Activated T-cell treated with anti-CD3 and anti-CD28 coated beads, Interleukin-2, amount 50 U/mL, for 4 hours (primary cell): ENCODE data around the gene STARD5. TPM values are rescaled to one million over a fixed set of nuclear protein-coding genes. Genes with fewer than 3 reads are reported as not detected.

Experiments used
- ATAC-seq, 2 donors: fragments of 200-7000 bp; cut with Tn5 transposase; one replicate each; pipeline ENCODE4 v1.10.0; 2021
- DNase-seq: peaks from one replicate; pipeline ENCODE4 v3.0.0-alpha.2; 2020
- H3K27me3 Mint-ChIP-seq: one replicate; pipeline ENCODE4 v1.8.0; 2021; ENCODE audit warnings: low read depth, mixed read lengths
- H3K36me3 Mint-ChIP-seq: one replicate; pipeline ENCODE4 v1.8.0; 2022; ENCODE audit warnings: mixed read lengths; ENCODE audit not compliant: insufficient read depth
- H3K4me1 Mint-ChIP-seq: one replicate; pipeline ENCODE4 v1.8.0; 2021; ENCODE audit warnings: low read depth, mixed read lengths
- H3K4me3 Mint-ChIP-seq: one replicate; pipeline ENCODE4 v1.8.0; 2021; ENCODE audit warnings: mild to moderate bottlenecking, moderate library complexity, mixed read lengths
- H3K9me3 Mint-ChIP-seq: one replicate; pipeline ENCODE4 v1.8.0; 2021; ENCODE audit warnings: mixed read lengths
- total RNA-seq, 3 donors: library from RNA; stranded (reverse); gene quantifications; one replicate each; pipeline ENCODE4 v1.2.1, GENCODE V29; 2021

STARD5 gene
- total RNA-seq, 3 donors from 2014 or later, result 2.8 to 5.3 (median 3.7) TPM

- no peaks in the 10 kb centered on the region for H3K9me3 Mint-ChIP-seq
- ATAC-seq (peak in 1 of 2 donors; percentile 7), DNase-seq (no peak)
- no peaks in the 10 kb centered on the region for H3K27me3 Mint-ChIP-seq
- H3K36me3 Mint-ChIP-seq, result peaks cover 39% of the 10 kb centered on the region
- H3K4me3 Mint-ChIP-seq, result peak overlapping the region; percentile 98
- H3K4me1 Mint-ChIP-seq, result peaks cover 94% of the 10 kb centered on the region
These were observed 26.1 kb downstream of the STARD5 start for GRCh38 chr15:81297603-81298575.

- H3K36me3 Mint-ChIP-seq, result peaks cover 31% of the 10 kb centered on the region
- H3K9me3 Mint-ChIP-seq, result no peaks in the 10 kb centered on the region
- DNase-seq (no peak), ATAC-seq (no peak)
- H3K27me3 Mint-ChIP-seq, result no peaks in the 10 kb centered on the region
- peak overlapping the region; percentile 98 for H3K4me3 Mint-ChIP-seq
- H3K4me1 Mint-ChIP-seq, result peaks cover 94% of the 10 kb centered on the region
These were observed 26.8 kb downstream of the STARD5 start for GRCh38 chr15:81297147-81297572.

- H3K27me3 Mint-ChIP-seq, result no peaks in the 10 kb centered on the region
These were observed 27.3 kb downstream of the STARD5 start for GRCh38 chr15:81296673-81297072.

GRCh38 chr15:81296186-81296585 is 27.8 kb downstream of the STARD5 start:
- no peak for ATAC-seq
- H3K4me3 Mint-ChIP-seq, result peak overlapping the region; percentile 98
- H3K4me1 Mint-ChIP-seq, result peaks cover 95% of the 10 kb centered on the region
- H3K36me3 Mint-ChIP-seq, result peaks cover 24% of the 10 kb centered on the region
- no peaks in the 10 kb centered on the region for H3K9me3 Mint-ChIP-seq
- H3K27me3 Mint-ChIP-seq, result no peaks in the 10 kb centered on the region
- DNase-seq, result no peak

More at GRCh38 chr15:81296673-81297072, 27.3 kb downstream of the STARD5 start:
- no peaks in the 10 kb centered on the region for H3K9me3 Mint-ChIP-seq
- peaks cover 26% of the 10 kb centered on the region for H3K36me3 Mint-ChIP-seq
- H3K4me1 Mint-ChIP-seq, result peaks cover 94% of the 10 kb centered on the region
- H3K4me3 Mint-ChIP-seq, result peak overlapping the region; percentile 98
- ATAC-seq, result peak; percentile 63 to 65
- DNase-seq, result peak; percentile 45

- peaks cover 18% of the 10 kb centered on the region for H3K36me3 Mint-ChIP-seq
- ATAC-seq, result no peak
- no peak for DNase-seq
These were observed 28.3 kb downstream of the STARD5 start for GRCh38 chr15:81295486-81296121.

GRCh38 chr15:81294516-81294880 is 29.4 kb downstream of the STARD5 start:
- Mint-ChIP-seq H3K9me3 (no peaks in the 10 kb centered on the region), H3K36me3 (peaks cover 12% of the 10 kb centered on the region), H3K4me3 (peak overlapping the region; percentile 98), H3K27me3 (no peaks in the 10 kb centered on the region), H3K4me1 (peaks cover 95% of the 10 kb centered on the region)
- no peak for DNase-seq
- no peak for ATAC-seq

More at GRCh38 chr15:81295486-81296121, 28.3 kb downstream of the STARD5 start:
- Mint-ChIP-seq H3K4me3 (peak overlapping the region; percentile 98), H3K27me3 (no peaks in the 10 kb centered on the region), H3K4me1 (peaks cover 93% of the 10 kb centered on the region), H3K9me3 (no peaks in the 10 kb centered on the region)

GRCh38 chr15:81293728-81294515 is 30.0 kb downstream of the STARD5 start:
- Mint-ChIP-seq H3K4me1 (peaks cover 95% of the 10 kb centered on the region), H3K27me3 (no peaks in the 10 kb centered on the region), H3K4me3 (peak overlapping the region; percentile 98), H3K9me3 (no peaks in the 10 kb centered on the region), H3K36me3 (peaks cover 7% of the 10 kb centered on the region)
- DNase-seq (peak; percentile 61), ATAC-seq (peak; percentile 60 to 63)

GRCh38 chr15:81292523-81293001 is 31.4 kb downstream of the STARD5 start:
- Mint-ChIP-seq H3K4me1 (peaks cover 96% of the 10 kb centered on the region), H3K4me3 (peak overlapping the region; percentile 98), H3K27me3 (no peaks in the 10 kb centered on the region), H3K36me3 (peaks cover 7% of the 10 kb centered on the region), H3K9me3 (peaks cover 9% of the 10 kb centered on the region)
- DNase-seq (peak; percentile 48), ATAC-seq (peak; percentile 16 to 17)

GRCh38 chr15:81291916-81292522 is 31.9 kb downstream of the STARD5 start:
- Mint-ChIP-seq H3K27me3 (no peaks in the 10 kb centered on the region), H3K36me3 (peaks cover 8% of the 10 kb centered on the region), H3K9me3 (peaks cover 10% of the 10 kb centered on the region), H3K4me1 (peaks cover 96% of the 10 kb centered on the region), H3K4me3 (peak overlapping the region; percentile 98)
- ATAC-seq, result no peak
- no peak for DNase-seq

- H3K36me3 Mint-ChIP-seq, result peaks cover 9% of the 10 kb centered on the region
- peaks cover 96% of the 10 kb centered on the region for H3K4me1 Mint-ChIP-seq
- no peak for ATAC-seq
- H3K9me3 Mint-ChIP-seq, result peaks cover 21% of the 10 kb centered on the region
- H3K27me3 Mint-ChIP-seq, result no peaks in the 10 kb centered on the region
- DNase-seq, result no peak
- no peak overlapping the region for H3K4me3 Mint-ChIP-seq
These were observed 34.0 kb downstream of the STARD5 start for GRCh38 chr15:81289910-81290309.

GRCh38 chr15:81288616-81289015 is 35.3 kb downstream of the STARD5 start:
- no peak for ATAC-seq
- no peak for DNase-seq
- Mint-ChIP-seq H3K9me3 (peaks cover 21% of the 10 kb centered on the region), H3K27me3 (no peaks in the 10 kb centered on the region), H3K36me3 (peaks cover 10% of the 10 kb centered on the region), H3K4me1 (peaks cover 94% of the 10 kb centered on the region), H3K4me3 (no peak overlapping the region)

GRCh38 chr15:81288040-81288439 is 35.9 kb downstream of the STARD5 start:
- DNase-seq (no peak), ATAC-seq (no peak)
- Mint-ChIP-seq H3K4me3 (no peak overlapping the region), H3K27me3 (no peaks in the 10 kb centered on the region), H3K9me3 (peaks cover 21% of the 10 kb centered on the region), H3K36me3 (peaks cover 10% of the 10 kb centered on the region), H3K4me1 (peaks cover 88% of the 10 kb centered on the region)

- H3K36me3 Mint-ChIP-seq, result peaks cover 10% of the 10 kb centered on the region
- no peak for DNase-seq
- peaks cover 80% of the 10 kb centered on the region for H3K4me1 Mint-ChIP-seq
- peaks cover 21% of the 10 kb centered on the region for H3K9me3 Mint-ChIP-seq
- no peaks in the 10 kb centered on the region for H3K27me3 Mint-ChIP-seq
- peak; percentile 87 for ATAC-seq
- H3K4me3 Mint-ChIP-seq, result peak overlapping the region; percentile 80
These were observed 37.3 kb downstream of the STARD5 start for GRCh38 chr15:81286621-81287121.
